ENCODE results near the gene GAA.
"Not testable (repeated sequence)": the region's sequence is repeated elsewhere in the genome, so short reads cannot be mapped to it uniquely, and the experiment has no call there.

Gene GAA

DNA sequence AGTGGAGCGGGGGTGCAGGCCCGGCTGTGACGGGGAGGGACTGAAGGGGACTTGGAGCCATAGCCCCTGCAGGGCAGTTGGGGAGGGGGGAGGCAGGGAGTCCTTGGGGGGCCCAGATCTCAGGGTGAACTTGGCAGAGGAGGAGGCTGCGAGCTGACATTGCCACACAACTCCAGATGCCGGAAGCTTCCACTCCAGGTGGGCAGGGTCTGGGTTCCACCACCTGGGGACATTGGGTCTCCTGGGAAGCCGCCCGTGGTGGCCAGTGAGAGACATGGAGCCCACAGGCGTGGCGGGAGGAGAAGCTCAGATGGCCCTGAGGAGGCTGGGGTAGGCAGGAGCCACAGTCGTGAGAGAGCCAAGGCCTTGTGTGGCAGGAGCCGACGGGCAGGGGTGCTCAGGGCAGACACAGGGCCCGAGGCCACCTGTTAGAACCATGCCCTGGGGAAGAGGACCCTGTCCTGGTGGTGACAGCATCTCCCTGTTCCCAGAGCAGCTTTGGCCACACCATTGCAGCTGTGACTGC, 18.2 kb upstream of the GAA start:
- DNase-seq (ENCODE audit: low read depth): no peak

DNA sequence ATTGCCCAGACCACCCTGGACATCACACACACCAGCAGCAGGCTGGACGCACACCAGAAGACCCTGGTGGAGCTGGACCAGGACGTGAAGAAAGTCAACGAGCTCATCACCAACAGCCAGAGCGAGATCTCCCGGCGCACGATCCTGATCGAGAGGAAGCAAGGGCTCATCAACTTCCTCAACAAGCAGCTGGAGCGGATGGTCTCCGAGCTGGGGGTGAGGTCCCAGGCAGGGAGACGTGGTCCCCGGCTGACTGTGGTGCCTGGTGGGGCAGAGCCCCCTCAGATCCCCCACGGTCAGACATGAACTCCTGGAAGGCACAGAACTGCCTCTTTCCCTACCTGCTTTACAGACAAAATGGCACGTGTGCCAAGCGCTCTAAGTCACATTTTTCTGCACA, 16.6 kb upstream of the GAA start:
- DNase-seq (ENCODE audit: low read depth): no peak

DNA sequence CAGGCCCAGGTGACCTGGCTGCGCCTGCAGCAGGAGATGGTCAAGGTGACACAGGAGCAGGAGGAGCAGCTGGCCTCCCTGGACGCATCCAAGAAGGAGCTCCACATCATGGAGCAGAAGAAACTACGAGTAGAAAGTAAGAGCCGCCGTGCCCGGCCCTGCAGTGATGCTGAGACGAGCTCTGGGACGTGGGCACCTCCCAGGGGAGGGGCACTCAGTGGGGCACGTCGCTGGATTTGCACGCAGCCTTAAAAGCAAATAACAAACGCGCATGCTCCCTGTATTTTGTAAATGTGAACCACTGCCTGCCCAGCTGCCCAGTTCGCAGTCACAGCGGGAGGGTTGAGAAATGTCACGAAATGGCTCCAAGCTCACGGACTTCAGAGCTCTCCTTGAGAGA, 15.3 kb upstream of the GAA start:
- no peak for DNase-seq (ENCODE audit: low read depth)

DNA sequence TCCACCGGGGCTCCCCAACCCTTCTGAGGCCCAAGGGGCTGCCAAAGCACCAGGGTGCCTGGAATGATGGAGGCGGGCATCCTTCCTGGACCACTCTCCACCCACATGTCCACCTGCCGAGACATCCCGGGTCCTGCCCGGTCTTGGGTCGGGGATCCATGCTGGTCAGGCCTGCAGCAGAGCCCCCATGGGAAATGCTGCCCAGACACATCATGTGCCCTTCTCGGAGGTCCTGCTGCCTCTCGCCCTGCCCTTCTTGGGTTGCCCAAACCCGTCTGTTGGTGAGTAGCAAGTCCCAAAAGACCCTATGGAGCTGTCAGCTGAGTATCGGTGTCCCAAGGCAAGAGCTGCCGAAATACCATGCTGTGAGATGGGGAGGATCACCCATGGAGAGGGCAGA, 14.8 kb upstream of the GAA start:
- no peak for DNase-seq (ENCODE audit: low read depth)

DNA sequence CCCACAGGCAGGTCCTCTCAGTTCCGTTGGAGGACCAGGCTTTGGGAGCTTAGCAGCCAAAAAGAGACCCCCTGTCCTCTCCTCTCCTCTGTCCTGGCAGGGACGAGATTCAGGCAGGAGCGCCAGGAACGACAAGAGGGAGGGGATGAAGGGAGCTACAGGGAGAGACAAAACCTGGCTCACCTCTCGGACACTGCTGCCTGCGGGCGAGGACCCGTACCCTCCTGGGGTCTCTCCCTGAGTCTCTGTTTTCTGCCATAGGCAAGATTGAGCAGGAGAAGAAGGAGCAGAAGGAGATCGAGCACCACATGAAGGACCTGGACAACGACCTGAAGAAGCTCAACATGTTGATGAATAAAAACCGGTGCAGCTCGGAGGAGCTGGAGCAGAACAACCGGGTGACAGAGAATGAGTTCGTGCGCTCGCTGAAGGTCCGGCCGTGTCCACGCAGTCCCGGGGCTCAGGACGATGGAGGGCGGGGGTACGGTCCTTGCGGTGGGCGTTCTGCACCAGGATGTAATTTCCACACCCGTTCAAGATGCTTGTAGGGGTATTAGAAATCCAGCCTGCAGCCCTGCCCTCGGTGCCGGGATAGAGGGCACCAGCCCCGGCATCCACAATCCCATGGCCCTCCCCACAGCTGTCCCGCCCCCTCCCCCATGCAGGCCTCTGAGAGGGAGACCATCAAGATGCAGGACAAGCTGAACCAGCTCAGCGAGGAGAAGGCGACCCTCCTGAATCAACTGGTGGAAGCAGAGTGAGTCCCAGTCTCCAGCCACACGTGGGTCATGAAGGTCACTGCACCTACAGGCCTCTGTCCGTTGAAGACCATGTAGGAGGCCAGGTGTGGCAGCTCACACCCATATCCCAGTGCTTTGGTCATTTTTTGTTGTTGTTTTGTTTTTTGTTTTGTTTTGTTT, 13.8 kb upstream of the GAA start:
- no peak for DNase-seq (ENCODE audit: low read depth)

DNA sequence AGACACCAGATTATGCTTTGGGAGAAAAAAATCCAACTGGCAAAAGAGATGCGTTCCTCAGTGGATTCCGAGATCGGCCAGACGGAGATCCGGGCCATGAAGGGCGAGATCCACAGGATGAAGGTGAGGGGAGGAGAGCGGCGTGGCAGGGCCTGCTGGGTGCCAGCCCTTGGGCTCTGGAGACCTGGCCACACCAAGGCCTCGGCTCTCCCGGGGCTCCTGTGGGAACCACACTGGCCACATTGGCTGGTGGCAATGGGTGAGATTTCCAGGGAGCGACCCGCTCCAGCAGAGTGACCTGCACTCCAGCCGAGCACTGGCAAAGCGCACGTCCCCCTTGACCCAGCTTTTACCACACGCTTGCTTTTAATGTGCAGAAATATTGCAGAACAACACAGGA, 11.6 kb upstream of the GAA start:
- DNase-seq (ENCODE audit: low read depth): no peak

DNA sequence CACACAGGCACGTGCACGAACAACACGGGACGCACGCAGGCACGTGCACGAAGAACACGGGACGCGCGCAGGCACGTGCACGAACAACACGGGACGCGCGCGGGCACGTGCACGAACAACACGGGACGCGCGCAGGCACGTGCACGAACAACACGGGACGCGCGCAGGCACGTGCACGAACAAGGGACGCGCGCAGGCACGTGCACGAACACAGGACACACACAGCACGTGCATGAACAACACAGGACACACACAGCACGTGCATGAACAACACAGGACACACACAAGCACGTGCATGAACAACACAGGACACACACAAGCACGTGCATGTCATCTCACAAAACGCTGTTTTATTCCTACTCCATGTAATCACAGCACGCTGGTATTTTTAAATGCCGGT, 11.2 kb upstream of the GAA start:
- not testable (repeated sequence) for DNase-seq (ENCODE audit: low read depth)

DNA sequence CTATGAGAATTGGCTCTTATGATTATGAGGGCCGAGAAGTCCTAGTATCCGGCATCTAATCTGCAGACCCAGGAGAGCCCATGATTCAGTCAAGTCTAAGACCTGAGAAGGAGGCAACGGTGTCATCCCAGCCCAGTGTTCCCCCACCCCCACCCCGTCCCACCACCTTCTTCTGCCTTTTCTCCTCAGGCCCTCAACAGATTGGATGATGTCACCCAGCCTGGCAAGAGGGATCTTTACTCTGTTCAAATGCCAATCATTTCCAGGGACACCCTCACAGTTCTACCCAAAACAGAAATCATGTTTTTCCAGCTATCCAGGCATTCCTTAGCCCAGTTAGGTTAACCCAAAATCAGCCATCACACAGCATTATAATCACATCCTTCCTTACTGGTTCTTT, 10.0 kb upstream of the GAA start:
- no peak for DNase-seq (ENCODE audit: low read depth)

DNA sequence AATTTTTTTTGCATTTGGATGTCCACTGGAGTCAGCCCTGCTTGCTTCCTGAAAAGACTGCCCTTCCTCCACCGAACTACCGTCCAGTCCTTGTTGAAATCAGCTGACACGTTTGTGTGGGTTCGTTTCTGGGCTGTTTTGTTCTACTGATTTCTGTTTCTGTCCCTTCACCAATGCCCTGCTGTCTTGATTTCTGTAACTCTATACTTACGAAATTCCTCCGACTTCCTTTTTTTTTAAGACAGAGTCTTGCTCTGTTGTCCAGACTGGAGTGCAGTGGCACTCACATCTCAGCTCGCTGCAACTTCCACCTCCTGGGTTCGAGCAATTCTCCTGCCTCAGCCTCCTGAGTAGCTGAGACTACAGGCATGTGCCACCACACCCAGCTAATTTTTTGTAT, 8.4 kb upstream of the GAA start:
- no peak for DNase-seq (ENCODE audit: low read depth)

DNA sequence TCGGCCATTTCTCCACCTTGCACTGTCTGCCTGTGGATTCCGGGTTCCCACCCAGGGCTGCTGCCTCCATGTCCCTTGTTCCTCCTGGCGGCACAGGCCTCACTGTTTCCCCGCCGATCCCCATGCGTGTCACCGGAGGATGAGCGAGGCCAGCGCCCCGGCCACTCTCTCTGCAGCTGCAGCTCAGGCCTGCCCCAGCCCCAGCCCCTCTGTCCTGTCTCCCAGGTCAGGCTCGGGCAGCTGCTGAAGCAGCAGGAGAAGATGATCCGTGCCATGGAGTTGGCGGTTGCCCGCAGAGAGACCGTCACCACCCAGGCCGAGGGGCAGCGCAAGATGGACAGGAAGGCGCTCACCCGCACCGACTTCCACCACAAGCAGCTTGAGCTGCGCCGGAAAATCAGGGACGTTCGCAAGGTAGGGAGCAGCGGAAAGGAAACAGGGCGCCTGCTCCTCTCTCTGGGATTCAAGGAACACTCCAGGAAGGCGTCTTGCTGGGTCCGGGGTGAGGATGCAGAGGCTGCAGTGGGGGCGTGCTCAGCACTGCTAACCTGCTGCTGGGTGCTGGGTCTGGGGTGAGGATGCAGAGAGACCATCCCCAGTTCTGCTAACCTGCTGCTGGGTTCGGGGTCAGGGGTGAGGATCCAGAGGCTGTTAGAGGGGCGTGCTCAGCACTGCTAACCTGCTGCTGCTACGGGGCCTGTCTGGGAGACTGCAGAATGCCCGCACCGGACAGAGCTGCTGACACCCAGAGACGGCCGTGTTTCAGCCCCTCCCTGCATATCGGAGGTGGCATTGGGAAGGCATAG, 6.1 kb upstream of the GAA start:
- no peak for DNase-seq (ENCODE audit: low read depth)

DNA sequence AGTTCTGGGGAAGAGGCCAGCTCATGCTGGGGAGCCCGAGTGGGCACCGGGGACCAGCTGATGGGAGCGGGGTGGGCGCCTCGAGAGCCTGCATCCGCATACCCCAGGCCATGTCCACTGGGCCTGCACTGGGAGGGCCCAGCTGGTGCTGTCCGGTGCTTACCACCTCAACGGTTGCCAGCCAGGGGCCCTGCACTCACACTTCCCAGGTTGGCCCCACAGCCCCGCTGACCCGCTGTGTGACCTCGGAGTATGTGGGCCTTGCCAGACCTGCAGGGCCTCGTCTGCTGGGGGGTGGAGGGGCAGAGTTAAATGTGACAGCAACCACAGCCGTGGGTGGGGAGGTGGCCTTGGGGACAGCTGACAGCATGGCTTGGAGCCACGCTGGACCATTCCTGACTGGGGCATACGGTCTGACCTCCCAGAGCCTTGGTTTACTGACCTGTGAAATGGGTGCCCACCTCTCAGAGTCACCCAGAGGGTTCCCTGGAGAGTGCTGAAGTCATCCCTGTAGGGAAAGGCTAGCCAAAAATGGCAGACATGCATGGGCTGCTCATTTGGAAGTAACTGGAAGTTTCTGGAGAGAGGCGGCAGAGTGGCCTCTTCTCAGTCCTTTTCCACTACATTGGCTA, 5.4 kb upstream of the GAA start:
- DNase-seq (ENCODE audit: low read depth): no peak

DNA sequence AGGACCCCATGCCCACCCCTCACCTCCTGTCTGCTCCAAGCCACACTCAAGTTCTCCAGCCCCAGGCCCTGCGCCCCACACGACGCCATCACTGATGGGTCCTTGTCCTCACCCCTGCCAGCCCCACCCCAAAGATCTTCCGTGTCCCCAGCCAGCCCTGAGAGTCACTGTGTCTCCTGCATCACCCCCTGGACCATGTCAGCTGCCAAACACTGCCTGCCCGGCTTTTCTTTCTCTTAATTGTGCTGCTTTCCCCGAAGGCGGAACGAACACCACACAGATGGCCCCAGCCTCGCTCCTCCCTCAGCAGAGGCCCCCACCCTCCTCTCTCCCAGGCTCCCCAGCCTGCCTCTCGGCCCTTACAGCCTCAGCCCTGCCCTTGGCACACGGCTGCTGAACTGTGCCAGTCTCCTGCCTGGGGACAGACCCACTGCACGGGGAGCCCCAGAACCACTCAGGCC, 4.8 kb upstream of the GAA start:
- no peak for DNase-seq (ENCODE audit: low read depth)

DNA sequence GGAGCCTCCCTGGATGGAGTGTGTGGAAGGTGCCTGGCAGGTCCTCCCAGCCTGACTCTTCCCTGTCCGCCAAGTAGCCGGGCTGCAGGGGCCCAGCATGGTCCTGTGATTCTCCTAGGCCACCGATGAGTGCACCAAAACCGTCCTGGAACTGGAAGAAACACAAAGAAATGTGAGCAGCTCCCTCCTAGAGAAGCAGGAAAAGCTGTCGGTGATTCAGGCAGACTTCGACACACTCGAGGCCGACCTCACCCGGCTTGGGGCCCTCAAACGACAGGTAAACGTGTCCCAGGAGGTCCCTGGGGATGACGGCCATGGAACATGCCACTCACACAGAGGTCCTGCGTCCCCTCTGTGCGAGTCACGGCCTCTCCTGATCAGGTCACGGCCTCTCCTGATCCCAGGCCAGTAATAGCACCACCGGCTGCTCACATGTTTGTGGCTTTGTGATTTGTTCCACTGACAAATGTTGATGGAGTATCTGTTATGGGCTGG, 4.2 kb upstream of the GAA start:
- DNase-seq (ENCODE audit: low read depth): no peak

DNA sequence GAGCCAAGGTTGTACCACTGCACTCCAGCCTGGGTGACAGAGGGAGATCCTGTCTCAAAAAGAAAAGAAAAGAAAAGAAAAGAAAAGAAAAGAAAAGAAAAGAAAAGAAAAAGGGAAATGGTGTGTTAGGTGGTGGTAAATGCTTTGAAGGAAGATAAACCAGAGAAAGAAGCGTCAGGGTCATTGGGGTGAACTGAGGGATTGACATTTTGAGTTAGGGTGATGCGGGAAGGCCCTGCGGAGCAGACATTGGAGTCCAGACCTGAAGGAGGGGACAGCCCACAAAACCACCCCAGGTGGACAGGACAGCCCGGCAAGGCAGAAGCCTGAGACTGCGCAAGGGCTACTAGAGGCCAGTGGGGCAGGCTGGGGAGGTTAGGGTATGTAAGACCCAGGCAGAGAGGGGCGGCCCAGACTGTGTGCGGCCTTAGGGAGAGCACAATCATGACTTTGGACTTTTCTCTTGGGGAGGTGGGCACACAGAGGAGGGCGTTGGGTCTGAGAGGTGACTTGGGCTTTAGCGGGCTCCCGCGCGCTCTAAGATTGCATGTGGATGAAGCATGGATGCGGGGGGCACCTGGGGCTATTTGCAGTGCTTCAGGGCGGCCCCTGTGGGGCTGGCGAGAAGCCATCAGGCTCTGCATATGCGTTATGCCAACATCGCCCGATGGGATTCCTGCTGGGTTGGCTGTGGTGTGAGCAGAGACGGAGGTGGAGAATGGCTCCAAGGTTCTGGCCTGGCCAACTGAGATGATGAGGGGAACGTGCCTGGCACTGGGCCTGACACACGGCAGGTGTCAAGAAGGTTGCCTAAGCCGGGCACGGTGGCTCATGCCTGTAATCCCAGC, 3.3 kb upstream of the GAA start:
- DNase-seq (ENCODE audit: low read depth): no peak

DNA sequence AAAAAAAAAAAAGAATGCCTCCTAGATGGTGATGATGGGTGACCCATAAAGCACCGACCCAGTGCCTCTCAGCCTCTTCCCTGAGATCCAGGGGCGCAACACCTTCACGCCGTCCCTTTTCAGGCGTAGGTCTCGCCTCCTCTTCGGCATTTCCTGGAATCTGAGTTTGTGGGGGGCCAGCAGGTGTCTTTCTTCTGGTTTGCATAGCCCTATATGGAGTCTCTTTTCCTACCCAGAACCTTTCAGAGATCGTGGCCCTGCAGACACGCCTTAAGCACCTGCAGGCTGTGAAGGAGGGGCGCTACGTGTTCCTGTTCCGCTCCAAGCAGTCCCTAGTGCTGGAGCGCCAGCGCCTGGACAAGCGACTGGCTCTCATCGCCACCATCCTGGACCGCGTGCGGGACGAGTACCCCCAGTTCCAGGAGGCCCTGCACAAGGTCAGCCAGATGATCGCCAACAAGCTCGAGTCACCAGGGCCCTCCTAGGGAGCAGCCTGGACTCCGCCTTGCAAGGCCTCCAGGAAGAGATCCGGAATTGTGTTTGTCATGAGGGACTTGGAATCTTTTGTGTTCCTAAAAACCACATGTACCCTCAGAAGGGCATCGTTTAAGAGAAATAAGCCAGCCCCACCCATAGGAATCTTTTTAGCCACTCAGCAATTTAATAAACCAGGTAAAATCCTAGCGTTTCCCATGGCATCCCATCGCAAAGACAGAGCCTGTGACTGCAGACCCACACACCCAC, 1.9 kb upstream of the GAA start:
- no peak for DNase-seq (ENCODE audit: low read depth)

DNA sequence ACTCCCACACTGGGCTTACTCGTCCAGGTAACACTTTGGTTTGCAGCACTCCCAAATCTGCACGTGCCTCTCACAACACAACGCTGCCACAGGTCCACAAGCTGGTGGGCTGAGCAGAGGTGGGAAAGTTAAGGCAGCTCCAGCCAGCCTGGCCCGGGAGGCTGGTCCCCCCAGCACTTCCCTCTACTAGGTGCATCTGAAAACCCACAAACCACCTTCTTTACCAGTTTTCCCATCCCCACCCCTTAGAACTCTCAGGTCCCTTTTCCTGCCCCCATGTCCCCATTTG, 1.4 kb upstream of the GAA start:
- no peak for DNase-seq (ENCODE audit: low read depth)

DNA sequence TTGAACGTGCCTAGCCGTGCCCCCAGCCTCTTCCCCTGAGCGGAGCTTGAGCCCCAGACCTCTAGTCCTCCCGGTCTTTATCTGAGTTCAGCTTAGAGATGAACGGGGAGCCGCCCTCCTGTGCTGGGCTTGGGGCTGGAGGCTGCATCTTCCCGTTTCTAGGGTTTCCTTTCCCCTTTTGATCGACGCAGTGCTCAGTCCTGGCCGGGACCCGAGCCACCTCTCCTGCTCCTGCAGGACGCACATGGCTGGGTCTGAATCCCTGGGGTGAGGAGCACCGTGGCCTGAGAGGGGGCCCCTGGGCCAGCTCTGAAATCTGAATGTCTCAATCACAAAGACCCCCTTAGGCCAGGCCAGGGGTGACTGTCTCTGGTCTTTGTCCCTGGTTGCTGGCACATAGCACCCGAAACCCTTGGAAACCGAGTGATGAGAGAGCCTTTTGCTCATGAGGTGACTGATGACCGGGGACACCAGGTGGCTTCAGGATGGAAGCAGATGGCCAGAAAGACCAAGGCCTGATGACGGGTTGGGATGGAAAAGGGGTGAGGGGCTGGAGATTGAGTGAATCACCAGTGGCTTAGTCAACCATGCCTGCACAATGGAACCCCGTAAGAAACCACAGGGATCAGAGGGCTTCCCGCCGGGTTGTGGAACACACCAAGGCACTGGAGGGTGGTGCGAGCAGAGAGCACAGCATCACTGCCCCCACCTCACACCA, 724 bp downstream of the GAA start:
- DNase-seq (ENCODE audit: low read depth): no peak

DNA sequence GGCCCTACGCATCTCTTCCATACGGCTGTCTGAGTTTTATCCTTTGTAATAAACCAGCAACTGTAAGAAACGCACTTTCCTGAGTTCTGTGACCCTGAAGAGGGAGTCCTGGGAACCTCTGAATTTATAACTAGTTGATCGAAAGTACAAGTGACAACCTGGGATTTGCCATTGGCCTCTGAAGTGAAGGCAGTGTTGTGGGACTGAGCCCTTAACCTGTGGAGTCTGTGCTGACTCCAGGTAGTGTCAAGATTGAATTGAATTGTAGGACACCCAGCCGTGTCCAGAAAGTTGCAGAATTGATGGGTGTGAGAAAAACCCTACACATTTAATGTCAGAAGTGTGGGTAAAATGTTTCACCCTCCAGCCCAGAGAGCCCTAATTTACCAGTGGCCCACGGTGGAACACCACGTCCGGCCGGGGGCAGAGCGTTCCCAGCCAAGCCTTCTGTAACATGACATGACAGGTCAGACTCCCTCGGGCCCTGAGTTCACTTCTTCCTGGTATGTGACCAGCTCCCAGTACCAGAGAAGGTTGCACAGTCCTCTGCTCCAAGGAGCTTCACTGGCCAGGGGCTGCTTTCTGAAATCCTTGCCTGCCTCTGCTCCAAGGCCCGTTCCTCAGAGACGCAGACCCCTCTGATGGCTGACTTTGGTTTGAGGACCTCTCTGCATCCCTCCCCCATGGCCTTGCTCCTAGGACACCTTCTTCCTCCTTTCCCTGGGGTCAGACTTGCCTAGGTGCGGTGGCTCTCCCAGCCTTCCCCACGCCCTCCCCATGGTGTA, 1.5 kb downstream of the GAA start:
- DNase-seq (ENCODE audit: low read depth): no peak

DNA sequence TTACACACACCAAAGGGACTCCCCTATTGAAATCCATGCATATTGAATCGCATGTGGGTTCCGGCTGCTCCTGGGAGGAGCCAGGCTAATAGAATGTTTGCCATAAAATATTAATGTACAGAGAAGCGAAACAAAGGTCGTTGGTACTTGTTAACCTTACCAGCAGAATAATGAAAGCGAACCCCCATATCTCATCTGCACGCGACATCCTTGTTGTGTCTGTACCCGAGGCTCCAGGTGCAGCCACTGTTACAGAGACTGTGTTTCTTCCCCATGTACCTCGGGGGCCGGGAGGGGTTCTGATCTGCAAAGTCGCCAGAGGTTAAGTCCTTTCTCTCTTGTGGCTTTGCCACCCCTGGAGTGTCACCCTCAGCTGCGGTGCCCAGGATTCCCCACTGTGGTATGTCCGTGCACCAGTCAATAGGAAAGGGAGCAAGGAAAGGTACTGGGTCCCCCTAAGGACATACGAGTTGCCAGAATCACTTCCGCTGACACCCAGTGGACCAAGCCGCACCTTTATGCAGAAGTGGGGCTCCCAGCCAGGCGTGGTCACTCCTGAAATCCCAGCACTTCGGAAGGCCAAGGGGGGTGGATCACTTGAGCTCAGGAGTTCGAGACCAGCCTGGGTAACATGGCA, 2.2 kb downstream of the GAA start:
- no peak for DNase-seq (ENCODE audit: low read depth)

Data from stimulated activated CD8-positive, alpha-beta memory T cell treated with anti-CD3 and anti-CD28 coated beads, Interleukin-7, amount 100 ng/mL, for 24 hours (primary cell).